Stimulated activated CD4-positive, alpha-beta T cell treated with anti-CD3 and anti-CD28 coated beads, Interleukin-12 subunit alpha, Interleukin-12 subunit beta, amount 100 ng/mL, for 48 hours (primary cell): ENCODE data around the gene ZC3H18.

Experiments
- DNase-seq, 3 donors: peaks; one replicate each; pipeline ENCODE4 v3.0.0-alpha.2; 2020; ENCODE audit warnings: low read depth in 2 of 3, low spot score in 1 of 3

Gene ZC3H18

DNA sequence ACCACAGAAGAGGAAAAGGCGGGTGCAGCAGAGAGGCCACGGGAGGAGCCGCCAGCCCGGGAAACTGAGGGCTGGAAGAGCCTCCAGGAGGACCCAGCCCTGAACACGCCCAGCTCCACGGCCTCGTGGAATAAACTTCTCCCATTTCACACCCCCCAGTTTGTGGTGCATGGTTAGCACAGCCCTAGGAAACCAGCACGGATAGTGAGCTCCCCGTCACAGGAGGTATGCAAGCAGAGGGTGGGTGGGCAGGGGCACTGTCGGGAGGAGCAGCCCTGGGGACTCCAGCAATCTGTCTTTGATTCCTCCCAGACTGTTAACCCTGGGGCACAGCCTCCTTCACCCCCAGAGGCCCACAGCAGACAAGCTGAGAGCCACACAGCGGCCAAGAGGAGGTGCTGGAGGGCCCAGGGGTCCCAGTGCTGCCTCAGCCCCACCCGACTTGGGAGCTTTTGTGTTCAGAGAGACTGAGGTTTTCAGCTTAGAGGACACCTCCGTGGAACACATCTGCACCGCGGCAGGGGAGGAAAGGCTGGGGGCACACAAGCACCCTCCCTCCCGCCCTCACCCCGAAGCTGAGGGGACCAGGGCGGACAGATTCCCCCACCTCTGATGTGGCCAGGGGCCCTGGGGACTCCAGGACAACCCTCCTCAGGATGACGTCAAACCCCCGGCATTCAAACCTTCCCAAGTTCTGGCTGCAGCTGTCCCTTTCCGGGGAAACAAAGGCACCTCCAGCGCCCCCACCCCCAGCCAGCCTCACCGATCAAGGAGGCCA is 66.5 kb downstream of the ZC3H18 start:
- DNase-seq = no peak

GRCh38 chr16:88638323-88639230 is 68.4 kb downstream of the ZC3H18 start, which contains the start of gene IL17C:
Gene IL17C (plus strand): TSS chr16:88638572. CDS start chr16:88638642, 70 bp downstream.
- DNase-seq = no peak

GRCh38 chr16:88639231-88640038 is 69.2 kb downstream of the ZC3H18 start:
- no peak for DNase-seq

DNA sequence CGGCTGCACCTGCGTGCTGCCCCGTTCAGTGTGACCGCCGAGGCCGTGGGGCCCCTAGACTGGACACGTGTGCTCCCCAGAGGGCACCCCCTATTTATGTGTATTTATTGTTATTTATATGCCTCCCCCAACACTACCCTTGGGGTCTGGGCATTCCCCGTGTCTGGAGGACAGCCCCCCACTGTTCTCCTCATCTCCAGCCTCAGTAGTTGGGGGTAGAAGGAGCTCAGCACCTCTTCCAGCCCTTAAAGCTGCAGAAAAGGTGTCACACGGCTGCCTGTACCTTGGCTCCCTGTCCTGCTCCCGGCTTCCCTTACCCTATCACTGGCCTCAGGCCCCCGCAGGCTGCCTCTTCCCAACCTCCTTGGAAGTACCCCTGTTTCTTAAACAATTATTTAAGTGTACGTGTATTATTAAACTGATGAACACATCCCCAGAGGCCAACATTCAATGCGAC is 69.9 kb downstream of the ZC3H18 start:
- DNase-seq = no peak

DNA sequence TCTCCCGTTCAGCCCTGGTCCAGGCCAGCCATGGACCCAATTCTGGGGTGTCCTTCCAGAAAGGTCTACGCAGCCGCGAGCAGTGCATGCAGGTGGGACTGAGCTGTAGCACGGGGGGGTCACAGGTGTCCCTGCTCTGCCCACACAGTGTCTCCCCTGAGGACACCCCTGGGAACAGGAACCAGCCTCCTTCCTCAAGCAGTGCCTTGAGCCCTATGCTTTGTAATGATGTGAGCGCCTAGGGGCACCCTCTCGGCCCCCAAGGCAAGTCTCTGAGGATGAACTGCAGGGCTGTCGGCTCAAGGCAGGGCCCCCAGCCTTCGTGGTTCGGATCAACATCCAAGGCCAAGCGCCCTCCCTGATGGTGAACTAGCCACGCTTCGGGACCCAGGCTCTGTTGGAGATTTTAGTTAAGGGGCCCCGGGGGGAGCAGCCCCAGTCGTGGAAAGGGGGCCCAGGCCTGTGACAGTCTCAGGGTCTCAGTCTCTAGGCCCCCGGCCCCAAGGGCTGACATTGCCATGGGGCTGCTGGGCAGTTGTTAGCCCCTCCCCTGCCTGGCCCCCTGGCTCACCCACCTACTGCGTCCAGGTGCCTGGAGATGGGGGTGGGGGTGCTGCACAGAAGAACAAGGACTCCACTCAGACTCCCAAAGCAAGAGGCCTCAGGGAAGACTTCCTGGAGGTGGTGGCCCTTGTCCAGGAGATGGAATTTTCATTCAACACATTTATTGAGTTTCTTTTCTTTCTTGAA is 70.5 kb downstream of the ZC3H18 start:
- DNase-seq = no peak

DNA sequence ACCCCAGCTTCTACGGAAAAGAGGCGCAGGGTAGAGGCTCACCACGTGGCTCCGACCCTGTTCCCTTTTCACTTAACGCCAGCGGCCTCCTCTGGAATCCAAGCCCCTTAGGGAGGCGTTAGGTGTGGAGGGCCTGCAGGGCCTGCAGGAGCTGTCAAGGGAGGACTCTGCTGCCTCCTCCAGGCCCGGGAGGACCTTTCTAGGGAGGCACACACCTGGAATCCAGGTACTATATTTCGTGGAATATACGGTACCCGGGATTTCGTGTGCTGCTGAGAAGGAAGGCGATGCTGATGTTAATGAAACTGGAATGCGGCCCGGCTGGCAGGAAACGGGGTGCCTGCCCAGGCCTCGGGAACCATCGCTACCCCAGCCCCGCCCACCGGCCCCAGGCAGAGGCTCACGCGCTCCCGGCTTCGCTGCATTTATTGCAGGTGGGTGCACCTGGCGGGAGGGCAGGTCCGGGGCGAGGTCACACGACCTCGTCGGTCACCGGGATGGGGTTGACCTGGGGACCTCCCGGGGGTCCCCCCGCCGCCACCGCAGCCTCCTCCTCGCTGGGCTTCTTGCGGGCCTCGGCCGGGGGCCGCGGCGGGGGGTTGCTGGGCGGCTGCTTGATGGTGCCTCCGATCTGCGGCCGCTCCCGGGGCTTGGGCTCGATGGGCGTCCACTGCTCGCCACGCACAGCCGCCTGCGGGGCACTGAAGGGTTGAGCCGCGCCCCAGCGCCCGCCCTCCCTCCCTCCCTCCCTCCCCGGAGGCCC is 72.9 kb downstream of the ZC3H18 start:
- DNase-seq = no peak

- no peak for DNase-seq
Measured at GRCh38 chr16:88643644-88643932, 73.4 kb downstream of the ZC3H18 start.

DNA sequence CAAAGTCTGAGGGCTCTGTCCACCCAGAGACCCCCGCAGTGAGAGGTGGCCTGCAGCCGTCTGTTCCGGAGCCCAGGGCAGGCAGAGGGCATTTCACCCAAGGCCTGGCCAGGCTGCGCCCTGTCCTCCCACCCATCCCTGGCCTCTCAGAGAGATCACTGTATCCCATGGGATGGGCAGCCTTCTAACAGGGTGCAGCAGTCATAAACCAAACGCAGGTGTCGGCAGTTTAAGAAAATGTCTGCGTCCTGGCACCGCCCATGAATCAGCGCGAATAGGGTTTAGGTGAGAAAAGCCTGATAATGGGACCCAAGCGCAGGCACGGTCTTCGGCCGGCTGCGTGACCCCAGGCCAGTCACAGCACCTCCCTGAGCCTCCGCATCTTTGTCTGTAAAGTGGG is 75.3 kb downstream of the ZC3H18 start:
- no peak for DNase-seq

- DNase-seq = no peak
Measured at GRCh38 chr16:88645941-88646340, 75.7 kb downstream of the ZC3H18 start.

- DNase-seq = no peak
Measured at GRCh38 chr16:88646345-88647034, 76.3 kb downstream of the ZC3H18 start.

- DNase-seq = no peak
Measured at GRCh38 chr16:88647178-88648070, 77.2 kb downstream of the ZC3H18 start.

GRCh38 chr16:88649195-88649923 is 79.2 kb downstream of the ZC3H18 start:
- DNase-seq = no peak

- no peak for DNase-seq
Measured at GRCh38 chr16:88649924-88650748, 79.9 kb downstream of the ZC3H18 start.

DNA sequence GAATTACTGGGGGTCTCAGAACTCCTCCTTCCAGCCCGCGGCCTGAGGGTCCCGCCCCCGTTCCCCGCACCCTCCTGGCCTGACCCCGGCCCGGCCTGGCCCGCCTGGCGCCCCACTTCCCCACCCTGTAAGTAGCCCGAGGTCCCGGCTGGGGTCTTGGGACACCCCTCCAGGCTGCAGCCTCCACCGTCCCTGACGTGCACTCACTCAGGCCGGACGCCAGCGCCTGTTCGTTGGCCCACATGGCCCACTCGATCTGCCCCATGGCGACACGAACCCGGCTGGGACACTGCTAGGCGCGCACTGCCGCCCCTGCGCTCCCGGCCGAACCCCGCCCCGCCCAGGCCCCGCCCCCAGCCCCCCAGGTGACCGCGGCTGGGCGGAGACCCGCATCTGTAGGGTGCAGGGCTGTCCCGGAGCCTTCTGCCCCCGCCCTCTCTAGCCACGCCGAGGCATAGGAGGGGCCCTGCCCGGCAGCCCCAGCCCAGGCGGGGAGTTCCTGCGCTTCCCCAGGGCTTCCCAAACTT is 80.6 kb downstream of the ZC3H18 start, which contains the start of gene CYBA:
Gene CYBA (minus strand): TSS at position 305 of the 527 bp plus-strand sequence. CDS start 40 bp downstream, at position 265.
- peak; percentile 75 to 83 (median 78) for DNase-seq

- DNase-seq = peak; percentile 68 to 81 (median 72)
Measured at GRCh38 chr16:88651276-88651988, 81.2 kb downstream of the ZC3H18 start.
